Activated naive CD8-positive, alpha-beta T cell treated with anti-CD3 and anti-CD28 coated beads, Interleukin-2, amount 10 ng/mL, durations not matched to agents 7 days and 5 days (primary cell): ENCODE data around the gene CLN3. TPM values are rescaled to one million over a fixed set of nuclear protein-coding genes. Genes with fewer than 3 reads are reported as not detected.
A peak's percentile ranks its signal among the peaks of the same experiment; 100 is the strongest.

Experiments
- ATAC-seq: fragments of 150-1000 bp; cut with Tn5 transposase; one replicate; pipeline ENCODE4 v1.10.0; 2021; ENCODE audit warnings: low read depth, moderate library complexity
- POLR2A ChIA-PET: fragments of 350-600 bp; sonication (Branson Sonifier 250); formaldehyde crosslinking; loops from one replicate; lab custom pipeline; 2021; ENCODE audit warnings: antibody characterized with exemption; lab: Charles Lee
- DNase-seq: peaks from one replicate; pipeline ENCODE4 v3.0.0; 2021
- H3K27ac Mint-ChIP-seq: one replicate; pipeline ENCODE4 v1.8.0; 2022; ENCODE audit warnings: mild to moderate bottlenecking, mixed read lengths
- H3K27me3 Mint-ChIP-seq: one replicate; pipeline ENCODE4 v1.8.0; 2022; ENCODE audit warnings: mild to moderate bottlenecking, moderate library complexity, mixed read lengths
- H3K36me3 Mint-ChIP-seq: one replicate; pipeline ENCODE4 v1.8.0; 2021; ENCODE audit warnings: mild to moderate bottlenecking, mixed read lengths
- H3K4me1 Mint-ChIP-seq: one replicate; pipeline ENCODE4 v1.8.0; 2021; ENCODE audit warnings: mixed read lengths
- H3K4me3 Mint-ChIP-seq: one replicate; pipeline ENCODE4 v1.8.0; 2022; ENCODE audit warnings: mild to moderate bottlenecking, moderate library complexity, mixed read lengths
- H3K9me3 Mint-ChIP-seq: one replicate; pipeline ENCODE4 v1.8.0; 2021; ENCODE audit warnings: mixed read lengths
- total RNA-seq, 2 experiments: library from RNA; stranded (reverse); gene quantifications; one replicate each; pipeline ENCODE4 v1.2.3, GENCODE V29; 2021

The CLN3 gene
- total RNA-seq, result 10 to 100 TPM; 58.4 to 60.0 TPM

DNA sequence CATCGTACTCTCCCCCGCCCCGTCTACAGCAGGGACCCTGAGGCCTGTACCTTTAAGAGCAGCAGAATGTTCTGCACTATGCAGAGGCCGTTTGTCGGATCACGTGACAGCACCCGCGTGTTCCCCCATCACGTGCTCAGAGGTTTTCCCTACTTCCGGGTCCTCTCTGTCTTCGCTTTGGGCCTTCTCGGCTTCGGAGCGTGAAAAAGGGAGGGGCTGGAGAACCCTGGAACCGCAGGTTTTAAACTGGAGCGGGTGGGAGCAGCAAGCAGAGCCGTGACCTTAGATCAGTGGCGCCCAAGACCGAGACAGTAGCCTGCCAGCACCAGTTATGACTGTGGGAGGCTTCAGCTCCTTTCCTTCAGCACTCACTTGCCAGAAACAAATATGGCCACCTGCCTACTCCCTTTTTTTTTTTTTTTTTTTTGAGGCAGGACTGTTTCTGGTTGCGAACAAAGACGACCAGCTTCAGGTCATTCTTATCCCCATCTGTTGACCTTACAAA, at the start of gene CLN3:
Gene CLN3 (minus strand): TSS at position 105 of the 505 bp plus-strand sequence. CDS start 315 bp downstream, outside the sequence.
- H3K27ac Mint-ChIP-seq, result peak within 1 kb of the TSS; percentile 99
- DNase-seq, result peak; percentile 86
- H3K27me3 Mint-ChIP-seq, result no peaks in the 10 kb centered on the region
- peak; percentile 63 for ATAC-seq
- H3K4me1 Mint-ChIP-seq, result peaks cover 43% of the 10 kb centered on the region
- peak within 1 kb of the TSS; percentile 97 for H3K4me3 Mint-ChIP-seq
- no peaks in the 10 kb centered on the region for H3K9me3 Mint-ChIP-seq
- POLR2A ChIA-PET, result interaction anchor here (0.6 to 1.0 kb wide), 3 partner anchors 11 to 371 kb away, joined by 3 to 6 read pairs (median 3); partner anchors contain the start of gene SH2B1
- H3K36me3 Mint-ChIP-seq, result peaks cover 29% of the 10 kb centered on the region

DNA sequence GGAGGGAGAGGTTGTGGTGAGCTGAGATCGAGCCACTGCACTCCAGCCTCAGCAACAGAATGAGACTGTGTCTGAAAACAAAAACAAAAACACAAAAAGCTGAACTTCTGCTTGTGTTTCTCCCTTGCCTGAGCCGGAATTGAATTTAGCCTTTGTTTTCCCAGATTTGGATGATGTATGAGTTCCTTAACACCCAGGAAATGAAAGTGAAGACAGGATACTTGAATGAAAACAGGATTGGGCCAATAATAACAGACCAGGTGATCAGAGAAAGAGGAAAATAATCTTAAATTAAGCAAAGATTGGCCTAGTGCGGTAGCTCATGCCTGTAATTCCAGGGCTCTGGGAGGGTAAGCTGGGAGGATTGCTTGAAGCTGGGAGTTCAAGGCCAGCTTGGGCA, 48.5 kb upstream of the CLN3 start:
- H3K36me3 Mint-ChIP-seq, result no peaks in the 10 kb centered on the region
- H3K27ac Mint-ChIP-seq, result peak overlapping the region; percentile 54
- no peaks in the 10 kb centered on the region for H3K9me3 Mint-ChIP-seq
- POLR2A ChIA-PET, result no interaction called here
- DNase-seq, result no peak
- H3K27me3 Mint-ChIP-seq, result peaks cover 5% of the 10 kb centered on the region
- peaks cover 10% of the 10 kb centered on the region for H3K4me1 Mint-ChIP-seq
- H3K4me3 Mint-ChIP-seq, result no peak overlapping the region
- no peak for ATAC-seq

DNA sequence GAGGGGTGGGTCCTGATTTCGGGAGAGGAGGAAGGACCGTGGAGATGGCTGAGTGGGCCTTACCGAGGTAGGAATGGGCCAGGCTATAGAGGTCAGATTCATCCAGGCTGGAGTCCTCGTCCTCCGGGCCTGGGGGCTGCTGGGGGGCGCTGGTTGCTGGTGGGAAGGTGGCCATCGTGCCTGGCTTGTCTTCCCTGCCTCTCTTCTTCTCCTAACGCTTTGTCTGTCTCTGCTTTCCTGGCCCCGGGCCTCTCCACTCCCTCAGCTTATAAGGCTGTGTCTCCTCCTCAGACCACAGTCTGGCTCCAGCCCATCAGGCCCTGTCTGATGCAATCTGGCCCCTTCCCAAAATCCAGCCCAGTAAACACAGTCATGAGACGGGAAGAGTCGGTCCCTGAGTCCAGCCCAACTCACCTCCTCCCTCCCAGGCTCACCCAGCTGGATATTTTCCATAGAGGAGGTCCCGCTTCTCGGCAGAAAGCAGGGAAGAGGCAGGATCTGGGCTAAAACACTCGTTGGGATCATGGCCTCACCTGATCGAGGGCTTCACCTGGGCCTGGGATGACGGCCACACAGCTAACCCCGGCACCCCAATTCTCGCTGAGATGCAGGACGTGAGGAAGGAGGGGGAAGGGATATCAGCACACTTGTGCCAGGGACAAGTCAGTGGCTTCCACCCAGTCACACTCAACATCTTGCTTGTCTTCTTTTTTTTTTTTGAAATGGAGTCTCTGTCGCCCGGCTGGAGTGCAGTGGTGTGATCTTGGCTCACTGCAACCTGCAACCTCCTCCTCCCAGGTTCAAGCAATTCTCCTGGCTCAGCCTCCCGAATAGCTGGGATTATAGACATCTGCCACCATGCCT, 47.1 kb upstream of the CLN3 start, which contains the start of gene NUPR1:
Gene NUPR1 (minus strand): TSS at position 242 of the 864 bp plus-strand sequence. CDS start 67 bp downstream, at position 175.
- H3K27ac Mint-ChIP-seq, result peak within 1 kb of the TSS; percentile 22
- H3K4me3 Mint-ChIP-seq, result no peak within 1 kb of the TSS
- POLR2A ChIA-PET, result no interaction called here
- ATAC-seq (no peak), DNase-seq (no peak)
- no peaks in the 10 kb centered on the region for H3K9me3 Mint-ChIP-seq
- H3K36me3 Mint-ChIP-seq, result no peaks in the 10 kb centered on the region
- H3K4me1 Mint-ChIP-seq, result peaks cover 20% of the 10 kb centered on the region
- peaks cover 3% of the 10 kb centered on the region for H3K27me3 Mint-ChIP-seq

DNA sequence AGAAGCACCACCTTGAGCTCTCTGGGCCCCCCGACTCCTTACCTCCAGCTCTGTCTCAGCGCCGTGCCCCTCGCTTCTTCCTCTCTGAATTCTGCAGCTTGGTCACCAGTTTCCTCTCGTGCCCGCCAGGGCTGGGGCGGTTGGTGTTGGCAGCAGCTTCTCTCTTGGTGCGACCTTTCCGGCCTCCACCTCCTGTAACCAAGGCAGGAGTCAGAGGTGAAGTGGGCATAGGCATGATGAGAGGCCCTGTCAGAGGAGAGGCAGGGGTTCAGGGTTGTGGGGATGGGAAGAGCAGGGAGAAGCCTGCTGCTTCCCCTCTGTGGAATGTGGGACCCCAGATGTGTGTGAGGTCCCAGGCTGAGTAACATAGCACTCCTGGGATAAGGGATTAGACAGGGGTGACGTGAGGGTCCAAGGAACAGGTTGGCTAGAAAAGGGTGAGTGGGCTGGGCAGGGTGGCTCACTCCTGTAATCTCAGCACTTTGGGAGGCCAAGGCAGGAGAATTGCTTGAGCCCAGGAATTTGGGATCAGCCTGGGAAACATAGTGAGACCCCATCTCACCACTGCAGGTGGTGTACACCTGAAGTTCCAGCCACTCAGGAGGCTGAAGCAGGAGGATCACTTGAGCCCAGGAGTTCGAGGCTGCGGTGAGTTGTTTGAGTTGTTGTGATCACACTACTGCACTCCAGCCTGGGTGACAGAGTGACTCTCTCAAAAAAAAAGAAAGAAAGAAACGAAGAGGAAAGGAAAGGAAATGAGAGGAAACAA, 46.3 kb upstream of the CLN3 start:
- Mint-ChIP-seq H3K27ac (peak overlapping the region; percentile 22), H3K27me3 (peaks cover 3% of the 10 kb centered on the region), H3K4me3 (no peak overlapping the region), H3K4me1 (peaks cover 20% of the 10 kb centered on the region), H3K9me3 (no peaks in the 10 kb centered on the region), H3K36me3 (no peaks in the 10 kb centered on the region)
- POLR2A ChIA-PET, result no interaction called here
- no peak for DNase-seq
- ATAC-seq, result no peak

GRCh38 chr16:28537076-28537475, 45.2 kb upstream of the CLN3 start:
- H3K9me3 Mint-ChIP-seq, result no peaks in the 10 kb centered on the region
- DNase-seq (no peak), ATAC-seq (no peak)
- H3K27ac Mint-ChIP-seq, result no peak overlapping the region
- no peak overlapping the region for H3K4me3 Mint-ChIP-seq
- POLR2A ChIA-PET, result interaction anchor here (0.5 kb wide), 1 partner anchor 31 kb away, joined by 8 read pairs; no protein-coding TSS in a partner anchor
- peaks cover 3% of the 10 kb centered on the region for H3K27me3 Mint-ChIP-seq
- H3K36me3 Mint-ChIP-seq, result no peaks in the 10 kb centered on the region
- peaks cover 16% of the 10 kb centered on the region for H3K4me1 Mint-ChIP-seq

DNA sequence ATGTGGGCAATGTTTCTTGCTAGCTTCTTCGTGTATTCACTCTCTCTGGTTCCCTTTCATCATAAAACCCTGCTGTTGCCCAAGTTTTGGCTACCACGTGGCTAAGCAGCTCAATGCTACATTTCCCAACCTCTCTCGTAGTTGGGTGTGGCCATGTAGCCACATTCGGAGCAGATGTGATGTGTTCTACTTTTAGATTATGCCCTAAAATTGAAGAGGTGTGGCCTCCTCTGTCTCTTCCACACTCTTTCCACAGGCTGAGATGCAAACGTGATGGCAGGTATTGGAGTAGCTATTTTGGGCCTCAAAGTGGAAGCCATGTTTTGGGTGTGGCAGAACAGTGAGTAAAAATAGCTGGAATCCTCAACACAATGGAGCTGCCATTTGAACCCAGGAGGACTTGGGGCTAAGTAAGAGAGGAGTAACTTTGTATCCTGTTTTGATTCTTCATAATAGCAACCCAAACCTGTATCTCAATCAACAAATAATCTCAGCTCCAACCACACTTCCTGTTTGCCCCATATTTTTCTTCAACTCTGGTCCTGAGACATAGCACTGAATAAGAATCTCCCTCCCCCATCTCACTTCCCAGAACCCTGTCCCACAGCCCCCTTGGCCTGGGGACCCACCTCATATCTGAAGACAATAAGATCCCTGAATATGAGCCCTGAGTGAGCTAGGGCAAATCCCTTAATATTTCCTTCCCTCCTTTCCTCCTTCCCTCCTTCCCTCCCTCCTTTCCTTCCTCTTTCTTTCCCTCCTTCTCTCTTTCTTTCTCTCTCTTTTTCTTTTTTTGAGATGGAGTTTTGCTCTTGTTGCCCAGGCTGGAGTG, 42.9 kb upstream of the CLN3 start:
- Mint-ChIP-seq H3K9me3 (no peaks in the 10 kb centered on the region), H3K36me3 (no peaks in the 10 kb centered on the region), H3K4me1 (peaks cover 13% of the 10 kb centered on the region), H3K27ac (no peak overlapping the region), H3K27me3 (peaks cover 3% of the 10 kb centered on the region), H3K4me3 (no peak overlapping the region)
- POLR2A ChIA-PET, result no interaction called here
- peak; percentile 30 for ATAC-seq
- no peak for DNase-seq

DNA sequence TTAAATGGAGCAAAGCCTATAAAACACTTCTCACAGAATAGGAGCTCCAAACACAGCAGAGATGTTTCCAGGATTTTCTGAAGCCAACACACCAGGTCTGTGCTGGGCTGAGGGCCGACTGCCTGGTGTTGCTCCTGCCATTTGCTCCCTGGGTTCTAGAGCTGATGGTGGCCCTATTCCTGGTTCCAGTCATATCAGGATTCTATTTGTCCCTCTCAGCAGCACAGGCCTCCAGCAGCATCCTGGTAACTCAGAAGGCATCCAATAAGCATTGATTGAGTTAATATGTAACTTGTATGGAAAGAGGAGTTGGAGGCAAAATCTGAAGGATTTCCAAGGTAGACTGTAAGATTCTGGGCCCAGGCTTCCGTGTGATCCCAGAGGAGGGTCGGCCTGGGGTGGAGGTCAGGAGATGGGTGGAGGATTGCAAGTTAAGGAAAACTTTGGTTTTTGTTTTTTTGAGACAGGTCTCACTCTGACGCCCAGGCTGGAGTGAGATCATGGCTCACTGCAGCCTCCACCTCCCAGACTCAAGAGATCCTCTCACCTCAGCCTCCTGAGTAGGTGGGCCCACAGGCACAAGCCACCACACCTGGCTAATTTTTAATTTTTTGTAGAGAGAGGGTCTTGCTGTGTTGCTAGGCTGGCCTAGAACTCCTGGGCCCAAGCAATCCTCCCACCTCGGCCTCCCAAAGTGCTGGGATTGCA, 41.2 kb upstream of the CLN3 start:
- no peaks in the 10 kb centered on the region for H3K9me3 Mint-ChIP-seq
- H3K36me3 Mint-ChIP-seq, result no peaks in the 10 kb centered on the region
- H3K4me3 Mint-ChIP-seq, result no peak overlapping the region
- POLR2A ChIA-PET, result no interaction called here
- ATAC-seq, result no peak
- no peak overlapping the region for H3K27ac Mint-ChIP-seq
- no peak for DNase-seq
- H3K27me3 Mint-ChIP-seq, result peaks cover 6% of the 10 kb centered on the region
- H3K4me1 Mint-ChIP-seq, result peaks cover 13% of the 10 kb centered on the region

DNA sequence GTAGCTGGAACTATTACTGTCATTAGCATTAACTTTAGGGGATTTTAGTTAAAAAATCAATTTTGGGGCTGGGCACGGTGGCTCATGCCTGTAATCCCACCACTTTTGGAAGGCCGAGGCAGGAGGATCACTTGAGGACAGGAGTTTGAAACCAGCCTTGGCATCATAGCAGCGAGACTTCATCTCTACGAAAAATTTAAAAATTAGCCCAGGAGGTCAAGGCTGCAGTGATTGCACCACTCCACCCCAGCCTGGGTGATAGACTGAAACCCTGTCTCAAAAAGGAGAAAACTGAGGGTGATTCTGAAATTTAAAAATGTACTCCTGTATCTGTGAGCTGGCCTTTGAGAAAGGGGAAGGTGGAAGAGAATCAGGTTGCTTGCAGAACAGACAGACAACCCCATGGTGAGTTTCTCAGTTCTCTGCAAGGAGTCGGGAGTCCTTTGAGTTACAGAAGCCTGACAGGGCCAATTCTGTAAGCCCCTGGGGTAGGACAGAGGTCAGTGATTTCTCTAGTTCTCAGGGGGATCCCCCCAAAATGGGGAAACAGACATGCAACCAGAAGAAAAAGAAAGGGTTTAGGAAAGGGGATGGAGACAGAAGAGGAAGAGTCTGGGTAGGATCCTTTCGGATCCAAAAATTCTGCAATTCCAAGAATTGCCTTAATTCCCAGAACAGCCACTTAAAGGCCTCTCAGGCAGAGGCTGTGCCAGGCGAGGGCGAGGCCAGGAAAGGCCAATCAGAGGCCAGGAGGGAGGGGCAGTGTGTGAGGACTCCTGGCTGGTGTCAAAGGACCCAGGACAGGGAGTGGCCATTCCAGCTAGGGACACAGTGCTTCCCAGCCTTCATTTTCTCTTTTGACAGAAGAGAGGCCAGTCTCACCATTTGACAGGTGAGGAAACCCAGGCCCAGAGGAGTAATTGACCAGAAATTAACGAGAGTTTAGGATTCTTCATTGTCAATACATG, 40.2 kb upstream of the CLN3 start:
- POLR2A ChIA-PET, result interaction anchor here (1.9 kb wide), 1 partner anchor 16 kb away, joined by 4 read pairs; no protein-coding TSS in a partner anchor
- H3K36me3 Mint-ChIP-seq, result no peaks in the 10 kb centered on the region
- DNase-seq (no peak), ATAC-seq (no peak)
- H3K27me3 Mint-ChIP-seq, result peaks cover 5% of the 10 kb centered on the region
- H3K27ac Mint-ChIP-seq, result no peak overlapping the region
- H3K4me3 Mint-ChIP-seq, result no peak overlapping the region
- H3K9me3 Mint-ChIP-seq, result no peaks in the 10 kb centered on the region
- peaks cover 11% of the 10 kb centered on the region for H3K4me1 Mint-ChIP-seq

DNA sequence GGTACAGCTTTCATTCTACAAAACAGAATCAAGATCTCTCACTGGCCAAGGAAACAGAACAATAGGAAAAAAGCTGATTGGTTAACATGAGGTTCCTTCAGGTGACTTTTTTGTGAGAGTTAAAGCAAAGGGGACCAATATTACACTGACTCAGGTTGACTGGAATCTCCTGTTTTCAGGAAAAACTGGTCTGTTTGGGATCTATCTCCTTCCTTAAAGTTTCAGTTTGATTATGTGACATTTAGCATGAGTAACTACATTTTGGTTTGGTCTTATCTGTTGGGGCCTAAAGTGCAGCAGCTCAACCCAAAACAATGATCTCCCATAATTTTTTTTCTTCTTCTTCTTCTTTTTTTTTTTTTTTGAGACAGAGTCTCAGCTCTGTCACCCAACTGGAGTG, 37.2 kb upstream of the CLN3 start:
- H3K36me3 Mint-ChIP-seq, result no peaks in the 10 kb centered on the region
- no peak overlapping the region for H3K27ac Mint-ChIP-seq
- ATAC-seq (no peak), DNase-seq (no peak)
- POLR2A ChIA-PET, result no interaction called here
- H3K4me1 Mint-ChIP-seq, result peaks cover 4% of the 10 kb centered on the region
- H3K9me3 Mint-ChIP-seq, result no peaks in the 10 kb centered on the region
- no peak overlapping the region for H3K4me3 Mint-ChIP-seq
- H3K27me3 Mint-ChIP-seq, result peaks cover 10% of the 10 kb centered on the region

DNA sequence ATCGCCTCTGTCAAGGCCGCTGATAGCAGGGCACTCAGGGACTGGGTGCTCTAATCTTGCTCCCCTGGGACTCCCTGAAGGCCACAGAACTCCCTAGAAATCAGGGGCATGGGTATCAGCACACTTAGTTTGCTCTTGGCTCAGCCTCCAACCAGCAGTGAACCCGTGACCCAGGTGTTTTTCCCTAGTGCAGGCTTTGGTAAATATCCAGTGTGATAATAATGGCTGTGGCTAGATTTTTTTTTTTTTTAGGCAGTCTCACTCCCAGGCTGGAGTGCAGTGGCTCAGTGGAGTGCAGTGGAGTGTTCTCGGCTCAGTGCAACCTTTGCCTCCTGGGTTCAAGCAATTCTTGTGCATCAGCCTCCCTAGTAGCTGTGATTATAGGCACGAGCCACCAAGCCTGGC, 36.6 kb upstream of the CLN3 start:
- H3K36me3 Mint-ChIP-seq, result no peaks in the 10 kb centered on the region
- H3K9me3 Mint-ChIP-seq, result no peaks in the 10 kb centered on the region
- peaks cover 3% of the 10 kb centered on the region for H3K4me1 Mint-ChIP-seq
- POLR2A ChIA-PET, result interaction anchor here (0.6 kb wide), 1 partner anchor 66 kb away, joined by 4 read pairs; no protein-coding TSS in a partner anchor
- DNase-seq, result no peak
- ATAC-seq, result no peak
- H3K27ac Mint-ChIP-seq, result no peak overlapping the region
- no peak overlapping the region for H3K4me3 Mint-ChIP-seq
- peaks cover 10% of the 10 kb centered on the region for H3K27me3 Mint-ChIP-seq

GRCh38 chr16:28527985-28528384, 36.1 kb upstream of the CLN3 start:
- Mint-ChIP-seq H3K27me3 (peaks cover 10% of the 10 kb centered on the region), H3K4me3 (no peak overlapping the region), H3K9me3 (no peaks in the 10 kb centered on the region), H3K27ac (no peak overlapping the region), H3K4me1 (peaks cover 4% of the 10 kb centered on the region), H3K36me3 (no peaks in the 10 kb centered on the region)
- DNase-seq (no peak), ATAC-seq (no peak)
- POLR2A ChIA-PET, result interaction anchor here (0.6 kb wide), 1 partner anchor 66 kb away, joined by 4 read pairs; no protein-coding TSS in a partner anchor
